NCI-H1092 treated with DMSO at 0.1 percent for 48 hours (cell line): ENCODE measurements around the gene PCNX1.
"Not testable (repeated sequence)": the region's sequence is repeated elsewhere in the genome, so short reads cannot be mapped to it uniquely, and the experiment has no call there.

Experiments used
- DNase-seq: peaks from one replicate; lab custom pipeline; 2025; lab: John Stamatoyannopoulos, UW

PCNX1 gene

GRCh38 chr14:70964492-70964891 lies 57.2 kb downstream of the PCNX1 start:
- no peak for DNase-seq

- DNase-seq: no peak
Observed at GRCh38 chr14:70971560-70971959, 64.3 kb downstream of the PCNX1 start.

GRCh38 chr14:70972107-70972976 lies 65.1 kb downstream of the PCNX1 start:
- DNase-seq: peak; percentile 78

- DNase-seq: no peak
Observed at GRCh38 chr14:70976591-70976990, 69.3 kb downstream of the PCNX1 start.

- no peak for DNase-seq
Observed at GRCh38 chr14:70981000-70981952, 74.0 kb downstream of the PCNX1 start.

GRCh38 chr14:70982200-70982599 lies 74.9 kb downstream of the PCNX1 start:
- no peak for DNase-seq

GRCh38 chr14:70987041-70987440 lies 79.8 kb downstream of the PCNX1 start:
- no peak for DNase-seq

GRCh38 chr14:70988452-70988851 lies 81.2 kb downstream of the PCNX1 start:
- DNase-seq: no peak

GRCh38 chr14:70993931-70994330 lies 86.7 kb downstream of the PCNX1 start:
- no peak for DNase-seq

- no peak for DNase-seq
Observed at GRCh38 chr14:70995211-70995610, 88.0 kb downstream of the PCNX1 start.

- no peak for DNase-seq
Observed at GRCh38 chr14:70995671-70996070, 88.4 kb downstream of the PCNX1 start.

GRCh38 chr14:70999117-70999516 lies 91.9 kb downstream of the PCNX1 start:
- no peak for DNase-seq

GRCh38 chr14:71000091-71000490 lies 92.8 kb downstream of the PCNX1 start:
- no peak for DNase-seq

- no peak for DNase-seq
Observed at GRCh38 chr14:71001742-71002141, 94.5 kb downstream of the PCNX1 start.

GRCh38 chr14:71003156-71003555 lies 95.9 kb downstream of the PCNX1 start:
- DNase-seq: no peak

- no peak for DNase-seq
Observed at GRCh38 chr14:71004481-71004880, 97.2 kb downstream of the PCNX1 start.

- DNase-seq: no peak
Observed at GRCh38 chr14:71005076-71005475, 97.8 kb downstream of the PCNX1 start.

GRCh38 chr14:71006200-71006563 lies 98.9 kb downstream of the PCNX1 start:
- no peak for DNase-seq

- DNase-seq: no peak
Observed at GRCh38 chr14:71011479-71011878, 104.2 kb downstream of the PCNX1 start.

GRCh38 chr14:71012888-71013287 lies 105.6 kb downstream of the PCNX1 start:
- no peak for DNase-seq

- DNase-seq: no peak
Observed at GRCh38 chr14:71013551-71014192, 106.4 kb downstream of the PCNX1 start.

GRCh38 chr14:71019917-71020316 lies 112.7 kb downstream of the PCNX1 start:
- not testable (repeated sequence) for DNase-seq
